HTERT RPE-1 (cell line): ENCODE data around the gene FAM163B.

Experiments
- in situ Hi-C: fragments of 300-500 bp; cut with MboI; formaldehyde crosslinking; loops from 4 replicates; pipeline ENCODE4 v1.14.3; 2020; ENCODE audit warnings: low sequenced_read_pairs

The FAM163B gene

DNA sequence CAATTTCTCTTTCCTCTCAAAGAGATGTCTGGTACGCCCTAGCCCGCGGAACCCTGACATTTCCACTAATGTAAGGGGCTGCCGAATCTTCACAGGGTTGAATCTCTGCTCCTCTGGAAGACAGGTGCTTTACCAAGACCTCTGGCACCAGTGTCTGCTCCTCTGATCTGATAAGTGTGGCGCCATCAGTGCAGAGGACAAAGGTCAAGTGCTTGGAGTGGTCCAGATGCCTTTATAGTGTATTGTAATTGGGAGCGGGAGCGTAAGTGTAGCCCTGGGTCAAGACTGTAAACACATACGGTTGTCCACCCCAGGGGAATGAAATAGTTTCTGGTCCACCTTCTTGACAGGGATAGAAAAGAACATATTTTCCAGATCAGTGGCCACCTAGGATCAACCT is 57.0 kb downstream of the FAM163B start:
- in situ Hi-C loops, result no loop called here

DNA sequence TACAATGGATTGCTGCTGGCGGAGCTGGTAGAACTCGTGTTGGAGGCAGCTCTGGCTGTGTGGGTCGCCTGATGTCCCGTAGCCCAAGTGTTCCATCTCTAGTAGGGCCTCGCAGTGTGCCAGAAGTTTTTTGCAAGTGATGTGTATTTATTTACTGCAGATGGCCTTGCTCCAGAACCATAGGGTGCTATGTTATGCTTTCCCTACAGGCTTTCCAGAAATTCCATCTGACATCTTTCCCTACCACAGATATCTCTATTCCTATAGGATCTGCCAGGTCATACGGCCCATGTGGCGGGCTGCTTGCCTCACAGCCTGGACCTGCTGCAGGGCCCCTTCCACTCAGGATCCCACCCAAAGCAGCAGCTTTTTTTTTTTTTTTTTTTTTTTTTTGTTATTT is 57.7 kb downstream of the FAM163B start:
- in situ Hi-C loops, result no loop called here

DNA sequence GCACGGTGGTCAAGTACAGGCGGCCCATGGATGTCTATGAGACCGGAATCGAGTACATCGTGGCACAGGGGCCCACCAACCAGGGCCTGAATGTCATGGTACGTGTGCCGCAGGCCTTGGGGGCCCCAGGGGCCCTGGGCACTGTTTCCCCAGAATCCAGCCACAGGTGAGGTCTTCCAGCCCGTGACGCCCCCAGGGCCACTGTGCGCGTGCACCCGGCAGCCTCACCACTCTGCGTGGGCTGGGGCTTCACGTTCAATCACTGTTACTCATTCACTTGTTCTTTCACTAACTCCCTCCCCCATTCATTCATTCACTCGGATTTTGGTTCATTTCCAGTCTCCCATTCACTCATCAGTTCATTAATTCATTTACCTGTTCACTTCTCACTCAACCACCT is 62.1 kb downstream of the FAM163B start:
- in situ Hi-C loops, result no loop called here

DNA sequence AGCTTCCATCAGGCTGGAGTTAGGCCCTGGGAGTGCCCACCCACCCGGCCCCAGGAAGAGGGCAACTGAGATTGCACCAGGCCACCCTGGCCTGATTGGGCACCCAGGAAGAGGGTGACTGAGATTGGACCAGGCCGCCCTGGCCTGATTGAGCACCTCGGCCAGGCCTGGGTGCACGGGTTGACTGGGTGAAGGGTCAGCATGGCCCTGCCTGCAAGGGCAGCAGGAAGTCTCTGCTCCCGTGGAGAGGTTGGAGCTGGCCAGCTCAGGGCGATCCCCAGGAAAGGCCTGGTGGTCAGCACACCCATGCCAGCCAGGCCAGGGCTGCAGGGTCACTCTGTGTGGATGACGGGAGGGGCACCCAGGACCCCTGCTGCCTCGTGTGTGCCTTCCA is 62.9 kb downstream of the FAM163B start:
- in situ Hi-C loops, result no loop called here

DNA sequence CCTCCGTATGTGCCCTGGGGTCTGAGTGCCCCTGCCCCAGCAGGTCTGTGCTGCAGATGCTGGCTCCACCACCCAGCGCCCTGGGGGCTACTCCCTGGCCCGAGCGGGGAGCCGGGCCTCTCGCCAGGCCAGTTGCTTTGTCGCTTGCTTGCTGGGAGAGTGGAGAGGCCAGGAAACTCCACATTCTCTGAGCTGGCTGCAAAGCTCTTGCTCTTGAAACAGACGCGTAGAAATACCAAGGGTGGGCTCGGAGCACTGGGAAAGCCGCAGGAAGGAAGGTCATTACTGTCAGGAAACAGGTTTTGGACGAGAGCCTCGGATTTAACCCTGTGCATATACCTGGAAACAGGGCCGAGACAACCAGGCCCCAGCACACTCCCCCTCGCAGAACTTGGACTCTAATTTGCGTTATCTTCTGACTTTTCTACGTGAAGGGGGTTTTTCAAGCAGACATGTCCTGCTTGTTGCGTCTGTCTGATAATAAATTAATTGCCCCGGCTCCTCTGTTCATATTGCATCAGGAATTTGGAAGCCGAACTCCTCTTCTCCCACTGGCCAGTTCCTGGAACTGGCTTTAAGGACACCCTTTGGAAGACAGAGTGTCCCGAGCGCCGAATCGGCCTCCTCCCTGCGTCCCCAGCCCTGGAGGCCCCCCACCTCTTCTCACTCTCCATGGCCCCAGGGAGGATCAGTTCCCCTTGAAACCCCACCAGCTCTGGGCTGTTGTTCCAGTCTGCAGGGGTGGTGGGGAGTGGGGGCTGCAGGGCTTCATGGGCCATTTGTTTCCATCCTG is 63.5 kb downstream of the FAM163B start:
- in situ Hi-C loops, result no loop called here

DNA sequence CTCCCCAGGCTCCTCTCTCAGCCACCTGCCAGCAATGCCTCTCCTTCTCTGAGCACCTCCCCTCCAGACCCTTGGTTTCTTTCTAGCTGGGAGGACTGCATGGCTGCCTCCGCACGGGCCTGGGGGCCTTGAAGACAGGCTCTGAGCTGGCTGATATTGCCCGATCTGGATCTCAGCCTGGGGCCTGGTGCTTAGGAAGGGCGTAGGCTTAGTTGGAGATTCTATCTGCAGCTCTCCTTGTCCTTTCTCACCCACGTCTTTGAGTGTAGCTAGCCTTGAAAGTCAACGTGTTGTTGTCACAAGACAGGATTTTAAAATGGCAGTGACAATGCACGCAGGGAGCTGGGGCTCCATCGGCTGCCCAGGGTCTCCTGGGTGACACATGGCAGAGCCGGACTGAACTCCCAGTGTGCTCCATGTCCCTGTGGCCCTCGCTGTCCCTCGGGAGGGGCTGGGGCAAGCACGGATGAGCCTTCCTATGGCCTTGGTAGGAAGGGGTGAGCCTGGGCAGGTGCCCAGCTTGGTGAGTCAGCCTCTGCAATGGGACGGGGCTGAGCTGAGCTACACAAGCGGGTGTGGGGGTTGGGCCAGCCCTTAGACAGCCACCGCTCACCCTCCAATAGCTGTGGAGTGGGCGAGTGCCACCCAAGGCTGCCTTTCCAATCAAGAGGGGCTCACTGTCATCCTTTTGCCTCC is 65.3 kb downstream of the FAM163B start:
- in situ Hi-C loops, result no loop called here

DNA sequence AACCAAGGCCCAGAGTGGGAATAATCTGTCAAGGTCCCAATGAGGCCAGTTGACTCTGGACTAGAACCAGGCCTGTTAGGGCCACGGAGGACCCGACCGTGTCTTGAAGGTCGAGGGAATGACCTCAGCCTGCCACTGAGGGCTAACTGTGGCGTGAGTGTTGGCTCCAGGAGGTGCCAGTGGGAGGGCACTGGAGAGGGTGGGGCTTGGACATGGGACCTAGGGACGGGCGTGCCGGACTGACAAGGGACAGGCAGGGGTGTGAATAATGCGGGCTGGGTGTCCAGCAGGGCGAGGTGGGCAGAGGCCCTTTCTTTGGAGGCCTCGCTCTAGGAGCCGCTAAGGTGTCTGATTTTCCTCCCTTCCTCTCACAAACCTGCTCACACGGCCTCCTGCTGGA is 67.2 kb downstream of the FAM163B start:
- in situ Hi-C loops, result no loop called here

DNA sequence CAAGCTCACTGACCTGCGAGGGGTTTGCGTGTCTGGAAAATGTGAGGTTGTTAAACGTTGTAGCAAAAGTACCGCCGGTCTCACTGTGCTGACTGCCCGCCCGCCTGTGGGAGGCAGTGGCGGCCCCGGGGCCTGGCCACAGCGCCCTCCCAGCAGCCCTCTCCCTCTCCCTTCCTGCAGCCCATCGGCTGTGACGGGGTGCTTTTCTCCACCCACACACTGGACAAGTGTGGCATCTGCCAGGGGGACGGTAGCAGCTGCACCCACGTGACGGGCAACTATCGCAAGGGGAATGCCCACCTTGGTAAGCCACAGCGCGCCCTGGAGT is 68.5 kb downstream of the FAM163B start:
- in situ Hi-C loops, result no loop called here

DNA sequence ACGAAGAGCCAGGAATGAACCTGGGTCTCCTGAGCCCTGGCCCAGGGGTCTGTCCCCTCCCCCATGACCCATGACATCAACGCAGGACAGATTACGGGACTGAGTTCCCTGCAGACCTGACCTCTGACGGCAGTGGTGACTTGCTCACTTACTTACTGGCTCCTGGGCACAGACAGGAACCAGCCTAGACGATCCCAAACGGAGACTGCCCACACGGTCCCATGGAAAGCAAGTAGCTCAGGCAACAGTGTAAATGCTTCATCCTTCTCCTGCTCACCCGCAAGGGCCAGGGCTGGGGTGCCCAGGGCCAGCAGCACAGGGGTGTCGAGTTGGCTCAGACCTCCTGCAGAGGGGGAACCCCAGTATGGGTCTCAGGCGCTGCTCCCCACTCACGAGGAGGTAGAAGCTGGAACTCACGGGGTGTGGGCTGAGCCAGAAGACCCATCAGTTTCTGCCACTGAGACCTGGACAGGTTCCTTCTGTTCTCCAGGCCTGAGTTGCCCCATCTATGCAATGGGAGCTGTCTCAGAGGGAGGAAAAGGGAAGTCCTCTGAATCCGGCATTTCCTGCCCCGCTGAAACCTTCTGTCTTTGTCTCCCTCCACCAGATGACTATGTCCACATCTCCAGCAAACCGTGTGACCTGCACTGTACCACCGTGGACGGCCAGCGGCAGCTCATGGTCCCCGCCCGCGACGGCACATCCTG is 69.0 kb downstream of the FAM163B start:
- in situ Hi-C loops, result no loop called here

DNA sequence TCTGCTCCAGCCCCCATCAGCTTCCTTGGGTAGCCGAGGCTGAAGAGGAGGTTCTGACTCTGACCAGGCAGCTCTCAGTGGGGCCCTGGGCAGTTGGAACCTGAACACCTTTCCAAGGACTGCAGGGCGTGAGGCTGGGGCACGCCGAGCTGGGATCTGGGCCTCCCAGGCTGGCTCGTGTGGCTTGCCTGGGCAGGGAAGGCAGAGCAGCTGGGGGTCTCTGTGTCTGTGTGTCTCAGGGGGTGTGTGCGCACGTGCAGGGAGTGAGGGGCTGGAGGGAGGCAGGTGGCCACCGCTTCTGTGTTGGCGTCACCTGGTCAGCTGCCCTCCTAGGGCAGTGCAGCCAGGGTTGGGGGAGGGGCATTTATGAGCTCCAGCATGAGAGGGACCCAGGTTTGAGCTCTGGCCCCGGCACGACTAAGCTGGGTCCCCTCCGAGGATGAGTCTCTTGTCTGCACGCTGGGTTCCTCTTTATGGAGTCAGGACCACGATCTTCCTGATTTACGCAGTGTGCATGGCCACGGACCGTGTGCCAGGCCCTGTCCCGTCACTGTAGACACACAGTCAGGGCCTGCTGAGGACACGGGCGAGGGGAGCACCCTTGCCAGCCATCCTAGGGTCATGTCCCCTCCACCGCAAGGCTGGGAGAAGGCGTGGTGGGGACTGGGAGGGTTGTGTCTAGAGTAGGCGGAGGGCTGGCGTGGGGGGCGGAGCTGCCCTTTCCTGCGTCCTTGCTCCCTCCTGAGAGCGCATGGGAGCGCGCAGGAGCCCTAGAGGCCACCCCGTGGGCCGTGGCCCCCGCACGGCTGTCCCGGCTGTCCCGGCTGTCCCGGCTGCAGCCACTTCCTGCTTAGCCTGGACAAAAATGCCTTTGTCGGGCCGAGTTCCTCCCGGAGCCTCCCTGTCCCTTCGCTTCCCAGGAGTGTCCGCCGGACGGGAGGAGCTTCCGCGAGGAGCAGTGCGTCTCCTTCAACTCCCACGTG is 70.0 kb downstream of the FAM163B start:
- in situ Hi-C loops, result no loop called here

DNA sequence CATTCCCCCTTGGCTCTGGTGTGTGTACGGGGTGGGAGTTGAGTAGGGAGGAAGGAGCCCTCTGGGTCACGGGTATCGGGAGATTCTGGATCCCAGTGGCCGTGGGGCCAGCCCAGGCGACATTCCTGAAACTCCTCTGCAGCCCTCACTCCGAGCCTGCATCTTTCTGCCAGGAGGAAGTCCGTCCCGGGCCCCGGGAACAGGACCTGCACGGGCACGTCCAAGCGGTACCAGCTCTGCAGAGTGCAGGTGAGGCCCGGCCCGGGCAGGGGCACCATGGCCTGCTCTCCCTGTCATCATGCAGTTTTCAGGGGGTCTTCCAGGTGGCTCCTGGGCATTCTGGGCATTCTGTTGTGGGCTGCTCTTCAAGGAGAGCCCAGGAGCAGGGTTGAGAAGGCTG is 71.0 kb downstream of the FAM163B start:
- in situ Hi-C loops, result no loop called here

DNA sequence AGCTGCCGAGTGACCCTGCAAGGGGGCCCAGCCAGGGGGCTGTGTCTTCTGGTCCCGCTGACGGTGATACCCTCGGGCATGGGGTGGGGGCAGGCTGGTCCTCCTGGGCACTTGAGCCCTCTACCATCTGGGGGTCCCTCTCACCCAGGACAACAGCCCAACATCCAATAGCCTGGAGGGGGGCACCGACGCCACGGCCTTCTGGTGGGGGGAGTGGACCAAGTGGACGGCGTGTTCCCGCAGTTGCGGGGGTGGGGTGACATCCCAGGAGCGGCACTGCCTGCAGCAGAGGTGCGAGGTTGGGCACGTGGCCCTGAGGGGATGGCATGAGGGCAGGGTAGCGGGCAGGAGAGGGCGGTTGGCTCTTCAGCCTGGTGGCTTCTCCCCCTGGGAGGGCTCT is 71.9 kb downstream of the FAM163B start:
- in situ Hi-C loops, result no loop called here

DNA sequence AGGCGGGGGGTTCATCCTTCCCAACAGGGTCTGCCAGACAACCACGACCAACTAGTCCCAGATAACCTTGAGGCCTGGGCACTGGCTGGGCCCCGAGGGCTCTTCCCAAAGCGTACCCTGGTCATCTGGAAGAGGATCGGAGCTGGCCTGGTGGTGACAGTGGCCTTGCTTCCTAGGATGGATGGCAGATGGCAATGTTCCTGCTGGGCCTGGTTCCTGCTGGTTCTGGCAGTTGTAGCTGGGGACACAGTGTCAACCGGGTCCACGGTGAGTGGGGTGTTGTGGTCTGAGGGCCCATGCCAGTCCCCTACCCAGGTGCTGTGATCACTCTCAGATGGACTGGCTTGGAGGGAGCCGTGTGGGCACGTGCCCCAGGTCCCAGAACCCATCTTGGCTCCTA is 72.7 kb downstream of the FAM163B start:
- in situ Hi-C loops, result no loop called here

DNA sequence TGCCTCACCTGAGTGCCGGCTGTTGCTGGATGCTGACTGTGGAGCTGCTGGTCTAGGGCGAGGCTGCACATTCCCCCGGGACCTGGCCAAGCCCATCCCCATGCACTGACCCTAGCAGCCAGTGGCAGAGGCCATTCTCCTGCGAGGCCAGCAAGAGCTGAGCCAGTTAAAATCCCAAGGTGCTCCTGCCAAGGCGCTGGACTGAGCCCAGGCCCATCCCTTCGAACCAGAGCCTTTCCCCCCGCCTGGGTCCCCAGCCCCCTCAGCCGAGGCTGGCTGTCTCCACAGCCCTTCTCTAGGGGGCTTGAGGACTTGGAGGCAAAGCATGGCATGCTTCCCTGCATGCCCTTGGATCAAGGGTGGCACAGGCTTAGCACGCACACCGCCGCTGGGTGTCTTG is 73.1 kb downstream of the FAM163B start:
- in situ Hi-C loops, result no loop called here

DNA sequence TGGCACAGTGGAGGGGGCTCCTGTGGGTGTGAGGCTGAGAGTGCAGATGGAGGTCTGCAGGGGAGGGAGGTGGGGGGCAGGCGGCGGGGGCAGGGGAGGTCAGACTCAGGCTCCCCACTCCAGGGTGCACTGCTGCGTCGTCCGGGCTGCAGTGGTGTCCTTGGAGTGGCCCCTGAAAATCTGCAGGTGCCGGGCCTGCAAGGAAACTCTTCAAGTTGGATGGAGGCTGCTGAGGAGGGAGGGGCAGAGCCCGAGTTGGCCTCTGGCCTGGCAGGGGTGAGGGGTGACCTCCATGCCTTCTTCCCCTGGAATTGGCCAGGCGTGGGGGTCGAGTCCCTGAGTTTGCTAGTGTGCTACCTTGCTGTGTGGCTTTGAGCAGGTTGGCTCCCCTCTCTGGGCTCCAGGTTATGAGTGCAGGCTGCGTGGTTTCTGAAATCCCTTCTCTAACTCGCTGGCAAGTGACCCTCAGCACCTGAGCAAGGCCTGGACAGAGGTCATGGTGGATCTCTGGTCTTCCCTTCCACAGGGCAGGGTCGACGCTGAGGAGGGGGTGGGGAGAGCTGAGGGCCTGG is 73.8 kb downstream of the FAM163B start:
- in situ Hi-C loops, result no loop called here

DNA sequence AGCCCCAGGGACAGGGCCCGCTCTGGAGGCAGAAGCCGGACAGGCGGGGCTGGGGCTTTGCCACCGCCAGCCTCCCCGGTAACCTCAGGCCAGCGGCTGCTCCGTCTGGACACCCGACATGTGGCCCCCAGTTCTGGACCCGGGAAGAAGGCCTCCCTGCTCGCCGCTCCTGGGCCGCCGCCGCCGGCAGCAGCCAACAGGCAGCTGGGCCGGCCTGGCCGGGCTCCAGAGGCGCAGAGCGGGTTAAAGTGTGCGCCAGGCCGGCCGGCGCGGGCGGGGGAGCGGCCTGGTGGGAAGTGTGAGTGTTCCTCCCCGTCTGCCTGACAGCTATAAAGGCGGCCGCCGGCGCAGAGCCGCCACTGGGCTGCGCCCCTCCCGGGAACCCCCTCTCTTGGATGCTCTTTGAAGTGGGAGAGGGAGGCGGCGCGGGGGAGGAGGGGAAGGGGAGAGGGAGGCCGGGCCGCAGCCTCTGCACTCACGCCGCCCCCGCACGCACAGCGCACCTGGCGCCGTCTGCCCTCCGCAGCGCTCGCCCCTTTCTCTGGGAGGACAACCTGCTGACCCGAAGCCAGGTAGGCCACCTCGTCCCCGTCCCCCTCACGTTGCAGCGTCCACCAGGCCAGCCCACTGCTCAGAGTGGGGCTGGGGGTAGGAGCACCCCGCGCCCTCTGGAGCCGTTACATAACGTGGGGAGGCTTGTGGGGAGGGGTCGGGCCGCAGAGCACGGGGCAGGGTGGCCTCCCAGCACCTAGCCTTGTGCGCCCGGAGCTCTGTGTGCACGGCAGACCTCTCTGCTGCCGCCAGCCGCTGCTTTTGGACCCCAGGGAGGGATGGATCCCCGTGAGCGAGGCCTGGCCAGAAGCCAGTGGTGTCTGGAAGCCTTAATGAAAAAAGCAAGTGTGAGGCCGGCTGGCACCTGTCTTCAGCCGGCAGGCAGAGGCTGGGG is 74.6 kb downstream of the FAM163B start, which contains the start of gene ADAMTSL2:
TSS of gene ADAMTSL2 (plus strand) at position 359 of the 946 bp plus-strand sequence. CDS start 2,009 bp downstream, outside the sequence.
- in situ Hi-C loops, result no loop called here

DNA sequence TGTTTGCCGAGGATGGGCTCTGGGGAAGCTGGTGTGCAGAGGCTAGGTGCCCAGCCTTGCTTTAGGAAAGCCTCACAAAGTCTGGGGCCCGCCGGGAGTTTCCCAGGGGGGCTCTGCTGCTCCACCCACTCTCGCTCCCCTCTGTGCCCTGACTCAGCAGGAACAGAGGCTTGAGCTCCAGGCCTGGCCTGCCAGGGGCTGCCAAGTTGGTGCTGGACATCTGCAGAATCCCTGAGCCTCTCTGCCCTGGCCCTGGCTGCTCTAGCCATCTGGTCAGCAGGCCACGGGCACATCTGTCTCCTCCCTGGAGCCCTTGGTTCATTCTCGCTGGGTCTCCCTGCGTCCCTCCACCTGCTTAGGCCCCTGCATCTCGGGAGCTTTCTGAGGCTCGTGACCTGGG is 75.3 kb downstream of the FAM163B start:
- in situ Hi-C loops, result no loop called here

DNA sequence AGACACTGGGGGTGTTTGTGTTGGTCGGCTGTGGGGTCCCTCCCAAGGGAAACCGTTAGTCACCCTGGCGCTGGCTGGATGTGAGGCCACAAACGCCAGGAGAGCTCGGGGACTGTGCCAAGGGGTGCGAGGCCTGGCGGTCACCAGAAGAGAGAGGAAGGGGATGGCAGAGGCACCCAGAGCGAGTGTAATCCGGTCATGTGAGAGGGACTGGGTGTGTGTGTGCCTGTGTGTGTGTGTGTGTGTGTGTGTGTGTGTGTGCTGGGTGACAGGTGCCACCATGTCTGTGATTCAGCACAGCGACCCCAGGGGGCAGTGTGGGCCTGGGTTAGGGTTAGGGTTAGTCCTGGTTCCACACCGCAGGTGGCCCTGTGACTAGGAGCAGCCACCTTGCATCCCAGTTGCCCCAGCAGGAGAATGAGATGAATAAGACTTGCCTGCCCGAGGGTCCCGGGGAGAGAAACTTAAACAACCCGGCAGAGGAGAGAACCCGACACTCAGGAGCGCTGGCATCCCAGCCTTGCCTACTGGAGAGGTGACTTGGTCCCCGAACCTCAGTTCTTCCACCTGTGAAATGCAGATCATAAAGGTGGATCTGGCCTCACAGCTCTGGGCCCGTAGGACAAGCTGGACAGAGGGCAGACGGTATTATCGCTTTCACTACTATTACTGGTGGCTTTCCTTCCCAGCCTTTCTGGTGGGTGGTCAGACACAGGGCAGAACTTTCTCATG is 76.1 kb downstream of the FAM163B start:
- in situ Hi-C loops, result no loop called here

DNA sequence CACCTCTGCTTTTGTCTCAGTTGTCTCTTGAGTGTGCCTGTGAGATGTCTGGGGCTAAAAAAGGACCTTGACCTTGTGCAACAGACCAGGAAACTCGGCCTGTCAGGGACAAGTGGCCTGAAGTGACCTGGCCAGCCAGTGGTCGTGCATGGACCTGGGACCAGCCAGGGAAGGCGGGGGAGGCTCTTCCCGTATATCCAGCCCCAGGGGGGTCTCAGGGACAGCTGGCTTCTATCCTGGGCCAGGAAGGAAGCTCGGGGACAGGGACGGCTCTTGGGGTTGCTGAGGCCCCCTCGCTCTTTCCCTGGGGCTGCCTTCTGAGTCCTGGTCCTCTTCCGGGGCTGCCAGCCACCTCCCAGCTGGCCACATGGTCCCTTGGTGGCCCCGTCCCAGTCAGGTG is 77.9 kb downstream of the FAM163B start:
- in situ Hi-C loops, result no loop called here
